HepG2 (cell line): ENCODE results near the gene MRPL10.

ENCODE experiments used
- BRCA1 ChIP-seq: sonication (generic); formaldehyde crosslinking; IDR thresholded peaks from 2 replicates; pipeline ENCODE4 v1.4.0; 2020; ENCODE audit warnings: missing genetic modification reagents
- CTCF ChIP-seq: sonication (generic); formaldehyde crosslinking; IDR thresholded peaks from 2 replicates; pipeline ENCODE4 v1.5.0; 2020; ENCODE audit warnings: mild to moderate bottlenecking, missing genetic modification reagents, moderate library complexity
- MAX ChIP-seq: IDR thresholded peaks from 2 replicates; pipeline ENCODE4 v1.6.1; 2012; ENCODE audit warnings: inconsistent platforms
- MYPOP ChIP-seq: sonication (generic); formaldehyde crosslinking; IDR thresholded peaks from 2 replicates; pipeline ENCODE4 v1.8.1; 2023; ENCODE audit warnings: mild to moderate bottlenecking, moderate library complexity, missing genetic modification reagents
- SRSF1 ChIP-seq: fragments of 200-400 bp; formaldehyde crosslinking; optimal IDR thresholded peaks from 2 replicates; pipeline ENCODE3; 2017; ENCODE audit warnings: mild to moderate bottlenecking, low read depth, low read length, moderate library complexity
- ZFX ChIP-seq: sonication (generic); formaldehyde crosslinking; IDR thresholded peaks from 2 replicates; pipeline ENCODE4 v1.4.0; 2020; ENCODE audit warnings: mild to moderate bottlenecking, low read depth, missing genetic modification reagents, moderate library complexity
- ZNF281 ChIP-seq: sonication (generic); formaldehyde crosslinking; IDR thresholded peaks from 2 replicates; pipeline ENCODE4 v1.4.0; 2020; ENCODE audit warnings: missing genetic modification reagents, borderline replicate concordance

- no peak for TF ChIP-seq SRSF1
- no peak for TF ChIP-seq CTCF (CRISPR knock-in tag)
- TF ChIP-seq ZFX (CRISPR knock-in tag), result no peak
- no peak for TF ChIP-seq MYPOP
- TF ChIP-seq MAX, result no peak
- no peak for TF ChIP-seq BRCA1 (CRISPR knock-in tag)
- no peak for TF ChIP-seq ZNF281 (CRISPR knock-in tag)
Observed at GRCh38 chr17:47801176-47801765, 30.1 kb downstream of the MRPL10 start.
